GM19452 (cell line): Measurements from ENCODE around the gene VCAN.

Experiments
- ATAC-seq: cut with Tn5 transposase; IDR thresholded peaks from one replicate; pipeline ENCODE4 v1.9.1; 2021; ENCODE audit not compliant: unreplicated experiment

Gene VCAN

DNA sequence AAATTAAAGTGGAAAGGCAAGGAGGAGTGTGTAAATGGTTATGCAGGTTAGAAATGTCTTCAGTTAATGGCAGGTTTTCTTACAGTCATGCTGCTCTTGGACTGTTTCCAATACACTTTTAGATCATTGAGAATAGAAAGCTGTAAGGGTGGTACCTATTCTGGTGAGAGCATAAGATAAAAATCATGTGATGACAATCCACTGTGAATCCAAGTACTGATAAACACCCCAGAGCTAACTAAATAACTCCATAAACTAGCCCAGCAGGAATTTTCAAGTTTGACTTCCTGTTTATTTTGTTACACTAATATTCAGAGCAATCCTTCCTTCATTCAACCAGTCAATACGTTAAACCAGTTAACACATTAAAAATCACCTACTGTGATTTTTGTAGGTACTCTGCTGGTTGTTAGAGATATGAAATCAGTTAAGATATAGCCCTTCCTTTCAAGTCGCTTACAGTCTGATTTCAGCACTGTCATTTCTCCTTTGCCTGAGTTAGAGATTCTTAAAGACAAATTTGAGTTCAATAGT, 22.6 kb downstream of the VCAN start:
- ATAC-seq = no peak

DNA sequence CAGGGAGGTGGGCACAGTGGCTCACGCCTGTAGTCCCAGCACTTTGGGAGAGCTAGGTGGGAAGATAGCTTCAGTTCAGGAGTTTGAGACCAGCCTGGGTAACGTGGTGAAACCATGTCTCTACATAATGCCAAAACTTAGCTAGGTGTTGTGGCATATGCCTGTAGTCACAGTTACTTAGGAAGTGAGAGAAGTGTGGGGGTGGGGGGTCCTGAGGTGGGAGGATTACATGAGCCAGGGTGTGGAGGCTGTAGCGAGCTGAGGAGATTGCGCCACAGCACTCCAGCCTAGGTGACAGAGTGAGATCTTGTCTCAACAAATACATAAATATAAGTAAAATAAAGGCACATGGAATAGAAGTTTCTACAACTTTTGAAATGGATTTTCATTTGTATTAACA, 23.1 kb downstream of the VCAN start:
- ATAC-seq = no peak

DNA sequence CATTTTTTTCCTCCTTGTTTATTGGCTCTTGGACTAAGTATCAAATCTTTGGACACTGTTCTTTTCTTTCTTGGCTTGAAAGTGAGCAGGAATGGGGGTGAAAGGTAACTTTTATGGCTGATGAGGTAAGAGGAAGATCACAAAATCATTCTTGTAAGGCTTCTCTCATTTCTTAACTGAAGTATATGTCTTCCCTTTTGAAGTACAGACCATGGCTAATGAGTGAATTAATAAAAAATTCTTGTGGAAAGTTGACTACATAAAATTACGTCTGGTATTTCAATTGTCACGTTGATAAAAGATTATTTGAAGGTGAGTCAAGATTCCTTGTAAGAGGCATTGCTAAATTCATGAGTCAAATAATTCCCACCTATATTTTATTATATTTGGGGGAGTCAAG, 25.1 kb downstream of the VCAN start:
- ATAC-seq = no peak

DNA sequence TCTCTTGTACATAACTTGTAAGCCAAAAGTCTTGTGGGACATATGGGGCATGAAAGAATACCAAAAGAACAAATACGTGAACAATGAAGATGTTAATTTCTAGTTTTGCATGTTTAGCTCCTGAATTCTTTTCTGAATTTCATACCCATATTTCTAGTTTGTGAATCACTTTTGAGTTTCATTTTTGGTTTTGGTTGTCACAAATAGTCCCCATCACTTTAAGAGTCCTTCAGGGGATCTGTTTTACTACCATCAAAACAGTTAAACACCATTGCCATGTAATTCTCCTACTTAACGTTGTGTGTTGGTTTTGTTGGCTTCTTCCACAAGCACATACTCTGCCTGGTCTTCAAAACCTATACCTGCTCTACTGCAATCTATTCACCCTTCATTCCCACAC, 27.0 kb downstream of the VCAN start:
- no peak for ATAC-seq

DNA sequence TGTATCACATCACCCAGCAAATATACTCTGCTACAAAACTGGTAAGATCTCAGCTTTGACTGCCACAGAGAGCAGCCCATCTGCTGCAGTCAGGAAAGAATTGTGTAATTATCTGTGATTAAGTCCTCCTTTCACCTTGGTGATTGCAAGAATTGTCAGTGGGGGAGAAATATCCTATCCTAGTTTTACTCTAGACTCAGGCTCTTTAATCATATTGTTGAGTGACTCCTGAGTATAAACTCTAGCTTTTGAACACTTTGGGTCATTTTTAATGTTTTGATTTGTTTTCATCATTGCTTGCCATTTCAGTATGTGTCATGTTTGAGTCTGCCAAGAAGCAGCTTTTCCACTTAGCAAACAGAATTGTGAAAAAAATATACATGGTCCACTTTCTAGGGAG, 32.1 kb downstream of the VCAN start:
- ATAC-seq = no peak

GRCh38 chr5:83507431-83507830, 35.9 kb downstream of the VCAN start:
- no peak for ATAC-seq

- ATAC-seq = no peak
These were observed 38.0 kb downstream of the VCAN start for GRCh38 chr5:83509540-83509939.

DNA sequence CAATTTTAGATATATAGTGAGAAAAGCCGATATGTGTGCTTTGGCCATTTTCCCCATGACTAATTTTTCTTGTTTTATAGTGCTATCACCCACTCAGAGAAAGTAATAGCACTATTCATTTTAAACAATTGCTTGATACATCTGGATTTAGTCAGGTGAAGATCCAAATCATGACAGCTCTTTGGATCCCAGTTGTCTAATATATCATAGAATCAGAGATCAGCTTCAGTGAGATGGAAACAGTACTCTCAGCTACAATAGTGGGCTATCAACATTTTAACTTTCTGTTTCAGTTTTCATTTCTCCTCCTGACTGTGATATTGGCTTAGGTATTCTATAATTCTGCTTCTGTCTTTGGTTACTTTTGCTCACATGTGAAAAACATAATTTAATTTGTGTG, 38.7 kb downstream of the VCAN start:
- peak; percentile 81 for ATAC-seq

DNA sequence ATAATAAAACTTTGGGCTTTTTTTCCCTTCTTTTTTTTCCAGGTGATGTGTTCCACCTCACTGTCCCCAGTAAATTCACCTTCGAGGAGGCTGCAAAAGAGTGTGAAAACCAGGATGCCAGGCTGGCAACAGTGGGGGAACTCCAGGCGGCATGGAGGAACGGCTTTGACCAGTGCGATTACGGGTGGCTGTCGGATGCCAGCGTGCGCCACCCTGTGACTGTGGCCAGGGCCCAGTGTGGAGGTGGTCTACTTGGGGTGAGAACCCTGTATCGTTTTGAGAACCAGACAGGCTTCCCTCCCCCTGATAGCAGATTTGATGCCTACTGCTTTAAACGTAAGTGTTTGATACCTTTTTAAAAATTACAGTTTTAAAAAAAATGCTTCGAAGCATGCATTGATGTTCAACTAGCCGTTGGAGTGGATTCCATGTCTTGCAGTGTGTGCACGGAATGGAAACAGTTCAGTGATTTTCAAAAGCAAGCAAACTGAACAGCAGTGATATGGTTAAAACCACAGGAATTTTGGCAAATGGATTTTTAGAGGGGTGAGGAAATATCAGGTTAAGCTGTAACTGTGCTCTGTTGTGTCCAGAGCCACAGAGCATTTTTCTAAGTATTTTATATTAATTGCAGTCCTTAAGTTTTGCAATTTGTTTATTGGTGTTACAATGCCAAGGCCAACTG, 40.7 kb downstream of the VCAN start:
- no peak for ATAC-seq

GRCh38 chr5:83513081-83513480, 41.5 kb downstream of the VCAN start:
- ATAC-seq = no peak

GRCh38 chr5:83513491-83513890, 41.9 kb downstream of the VCAN start:
- no peak for ATAC-seq

- ATAC-seq = no peak
These were observed 44.8 kb downstream of the VCAN start for GRCh38 chr5:83516377-83516776.

DNA sequence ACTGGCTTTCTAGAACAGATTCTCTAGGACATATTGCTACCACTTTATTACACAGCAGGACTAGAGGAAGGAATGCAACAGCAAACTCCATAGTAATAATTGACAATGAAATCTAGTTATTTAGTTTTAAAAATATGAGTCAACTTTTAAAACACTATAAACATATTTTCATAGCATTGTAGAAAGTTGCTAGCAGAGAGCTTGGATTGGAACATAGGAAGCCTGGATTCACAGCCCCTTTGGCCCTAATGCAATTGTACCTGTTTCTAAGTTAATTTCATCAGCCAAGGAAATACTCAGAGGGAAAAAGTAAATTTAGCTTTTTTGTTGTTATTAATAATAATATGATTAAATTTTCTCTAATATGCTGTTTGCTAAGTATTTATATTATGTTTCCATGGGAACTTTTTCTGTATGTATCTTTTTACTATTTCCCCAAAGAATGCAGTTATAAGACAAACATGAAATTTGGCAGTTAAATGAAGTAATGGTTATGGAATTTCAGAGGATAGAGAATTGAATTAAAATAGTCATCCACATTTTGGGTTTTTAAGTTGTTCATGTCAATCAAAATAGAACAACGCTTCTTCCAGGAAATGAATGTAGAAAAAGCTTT, 45.6 kb downstream of the VCAN start:
- no peak for ATAC-seq

GRCh38 chr5:83517688-83518085, 46.1 kb downstream of the VCAN start:
- ATAC-seq = no peak

DNA sequence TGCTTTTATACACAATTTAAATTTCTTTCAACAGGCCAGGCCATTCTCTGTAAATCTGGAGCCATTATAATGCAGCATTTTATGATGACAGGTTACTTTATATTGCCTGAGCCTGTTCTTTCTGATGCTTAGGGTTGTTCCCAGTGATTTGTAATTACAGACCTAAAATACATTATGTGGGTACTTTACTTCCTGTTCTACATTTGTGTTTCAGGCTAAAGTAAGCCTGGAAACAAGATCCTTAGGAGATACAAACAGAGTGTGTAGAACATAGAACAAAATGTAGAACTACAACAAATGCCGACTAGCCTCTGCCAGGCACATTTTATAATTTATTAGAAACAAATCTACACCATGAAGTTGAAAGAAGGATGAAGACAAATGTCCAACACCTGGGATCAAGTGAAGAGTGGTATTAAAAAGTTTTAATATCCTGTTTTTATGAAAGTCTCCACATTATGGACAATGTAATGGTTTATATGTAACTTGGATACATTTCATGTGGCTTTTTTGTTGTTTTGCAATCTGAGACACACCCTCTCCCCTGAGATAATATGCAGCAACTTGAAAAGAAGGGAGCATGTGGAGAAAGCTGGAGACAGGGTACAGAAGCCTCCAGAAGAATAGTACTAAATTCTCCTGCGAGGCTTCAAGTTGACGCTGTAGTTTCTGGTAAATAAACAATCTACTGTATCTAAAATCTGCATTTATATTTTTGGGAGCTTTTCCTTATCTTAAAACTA, 46.9 kb downstream of the VCAN start:
- no peak for ATAC-seq

GRCh38 chr5:83522446-83522845, 50.9 kb downstream of the VCAN start:
- no peak for ATAC-seq

- no peak for ATAC-seq
These were observed 52.4 kb downstream of the VCAN start for GRCh38 chr5:83523929-83524328.

DNA sequence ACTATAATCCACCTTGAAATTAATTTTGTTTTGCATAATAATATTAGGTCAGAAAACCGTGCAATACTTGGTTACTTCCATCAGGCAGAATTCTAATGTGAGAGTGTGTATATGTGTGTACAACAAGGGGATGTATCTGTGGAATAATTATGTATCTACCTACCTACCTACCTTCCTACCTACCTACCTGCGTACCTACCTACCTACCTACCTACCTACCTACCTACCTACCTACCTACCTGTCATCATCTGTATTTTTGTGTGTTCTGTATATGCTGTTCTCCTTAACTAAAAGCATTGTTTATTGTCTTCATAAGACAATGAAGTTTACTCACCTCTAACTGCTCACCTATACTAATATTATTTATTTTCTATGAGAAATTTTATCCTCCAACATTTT, 52.8 kb downstream of the VCAN start:
- ATAC-seq = no peak

GRCh38 chr5:83524991-83525390, 53.4 kb downstream of the VCAN start:
- no peak for ATAC-seq

DNA sequence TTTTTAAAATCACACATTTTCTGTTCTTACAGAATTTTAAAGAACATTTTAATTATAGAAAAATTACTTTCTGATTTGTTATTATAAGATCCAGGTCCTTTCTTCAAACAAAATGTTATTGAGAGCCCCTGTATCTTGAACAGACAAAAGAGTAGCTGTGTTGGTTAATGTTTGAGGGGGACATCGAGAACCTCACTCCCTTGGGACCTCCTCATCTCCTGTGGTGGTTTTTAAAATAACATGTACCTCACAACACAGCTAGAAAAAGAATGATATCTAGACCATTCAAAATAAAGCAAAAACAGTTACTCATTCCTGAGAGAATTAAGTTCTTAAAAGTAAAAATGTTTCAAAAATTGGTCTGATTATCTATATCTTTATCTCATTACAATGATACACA, 54.7 kb downstream of the VCAN start:
- no peak for ATAC-seq

DNA sequence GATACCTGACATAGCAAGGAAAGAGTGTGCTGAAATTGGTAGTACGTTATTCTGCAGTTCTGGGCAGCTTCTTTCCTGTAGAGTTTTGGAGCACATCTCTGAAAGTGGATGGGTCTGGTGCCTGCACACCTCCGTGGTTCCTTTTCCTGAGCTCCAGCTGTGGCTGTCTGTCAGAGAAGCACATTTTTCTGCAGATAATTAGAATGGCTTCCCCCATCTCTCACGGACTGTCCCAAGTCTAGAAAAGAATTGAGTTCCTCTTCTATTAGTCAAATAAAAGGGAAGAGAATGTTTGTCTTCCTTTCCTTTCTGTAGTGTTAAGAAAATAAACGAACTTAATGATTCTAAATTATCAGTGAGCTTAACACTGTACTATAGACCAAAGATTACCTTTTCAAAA, 55.7 kb downstream of the VCAN start:
- ATAC-seq = no peak
